ENCODE measurements around the gene JAZF1.

The JAZF1 gene

DNA sequence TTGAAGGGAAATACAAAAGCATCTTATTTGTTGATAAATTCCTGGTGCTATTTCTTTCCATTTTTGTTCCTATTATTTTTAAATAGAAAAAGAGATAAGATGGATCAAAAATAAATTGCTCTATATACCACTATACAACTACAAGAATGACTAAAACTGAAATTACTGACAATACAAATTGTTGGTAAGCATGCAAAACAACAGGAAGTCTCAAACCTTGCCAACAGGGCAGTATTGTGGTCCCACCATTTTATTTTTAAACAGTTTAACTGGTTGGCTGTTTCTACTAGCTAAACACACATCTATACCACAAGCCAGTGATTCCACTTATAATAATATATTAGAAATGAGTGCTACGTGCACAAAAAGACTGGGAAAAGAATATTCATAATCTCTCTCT, 213.0 kb downstream of the JAZF1 start:
- DNase-seq (ENCODE audit: low spot score) = no peak

DNA sequence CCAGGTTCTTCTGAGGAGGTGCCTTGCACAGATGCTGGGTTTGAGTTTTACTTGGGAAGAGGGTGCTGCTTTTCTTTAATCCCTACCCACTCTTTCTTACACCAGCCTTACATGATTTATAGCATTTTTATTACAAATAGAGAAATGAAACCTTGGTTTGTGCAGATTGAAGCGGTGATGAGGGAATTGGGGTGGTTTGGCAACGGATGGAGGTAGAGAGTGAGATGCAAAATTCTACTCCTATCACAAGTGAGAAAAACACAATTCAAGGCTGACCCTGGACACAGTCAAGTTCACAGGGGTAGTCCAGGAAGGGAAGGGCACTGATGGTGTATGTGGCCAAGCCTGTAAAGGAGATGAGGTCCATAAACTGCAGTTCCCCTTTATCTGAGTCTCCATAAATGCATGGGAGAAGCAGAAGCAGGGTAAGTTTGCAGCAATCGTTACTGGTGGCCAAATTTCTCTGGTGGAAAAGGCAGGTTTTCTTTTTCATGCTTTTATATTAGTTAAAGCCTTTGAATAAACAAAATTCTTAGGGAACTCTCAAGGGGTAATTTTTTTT, 214.3 kb downstream of the JAZF1 start:
- no peak for DNase-seq (ENCODE audit: low spot score)

DNA sequence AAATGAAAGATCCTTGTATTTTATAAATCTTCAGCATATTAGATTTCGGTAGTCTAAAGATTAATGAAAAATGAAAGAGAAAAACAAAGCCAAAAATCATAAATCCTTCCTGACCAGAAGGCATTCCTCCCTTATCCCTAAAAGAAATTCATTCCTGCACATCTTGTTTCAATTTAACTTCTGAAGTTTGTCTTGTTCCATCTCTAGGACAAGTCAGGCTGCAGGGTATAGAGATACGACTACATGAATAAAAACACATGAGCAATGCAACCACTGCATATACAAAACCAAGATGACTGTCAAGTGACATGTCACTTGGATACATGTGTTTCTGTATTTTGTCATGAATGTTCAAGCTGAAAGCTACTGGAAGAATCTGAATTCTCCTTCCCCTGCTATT, 214.9 kb downstream of the JAZF1 start:
- no peak for DNase-seq (ENCODE audit: low spot score)

DNA sequence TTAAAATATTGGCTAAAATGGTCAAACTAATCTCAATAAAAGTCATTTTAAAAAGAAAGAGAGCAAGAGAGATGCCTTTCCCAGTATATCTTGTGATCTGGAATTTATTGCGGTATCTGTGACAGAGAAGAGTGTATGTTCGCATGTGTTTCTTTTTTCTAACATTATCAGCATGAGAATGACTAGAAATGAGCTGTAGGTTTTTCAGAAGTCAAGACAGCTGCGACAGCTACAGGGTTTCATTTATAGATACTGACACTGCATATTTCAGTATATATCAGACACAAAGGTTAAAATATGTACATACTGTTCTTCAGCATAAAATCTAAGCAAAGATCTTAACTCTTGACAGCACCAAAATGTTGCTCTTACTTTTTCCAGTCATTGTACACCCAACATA, 215.8 kb downstream of the JAZF1 start:
- no peak for DNase-seq (ENCODE audit: low spot score)

DNA sequence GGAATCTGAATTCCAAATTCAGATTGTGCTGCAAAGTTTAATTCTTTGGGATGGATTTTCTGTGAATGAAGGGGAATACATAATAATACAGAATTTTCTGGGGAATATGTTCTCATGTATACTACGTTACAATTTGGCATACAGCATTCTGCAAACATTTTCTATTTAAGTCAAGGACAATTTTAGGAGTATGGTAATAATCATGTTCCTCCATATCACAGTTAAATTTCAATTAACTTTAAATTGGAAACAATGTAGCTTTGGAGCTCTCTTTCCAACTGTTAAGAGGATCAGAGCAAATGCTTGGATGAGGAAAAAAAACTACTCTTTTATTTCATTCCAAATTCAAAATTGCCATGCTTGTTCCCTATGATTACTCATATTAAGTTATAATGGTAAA, 217.5 kb downstream of the JAZF1 start:
- DNase-seq (ENCODE audit: low spot score) = no peak

DNA sequence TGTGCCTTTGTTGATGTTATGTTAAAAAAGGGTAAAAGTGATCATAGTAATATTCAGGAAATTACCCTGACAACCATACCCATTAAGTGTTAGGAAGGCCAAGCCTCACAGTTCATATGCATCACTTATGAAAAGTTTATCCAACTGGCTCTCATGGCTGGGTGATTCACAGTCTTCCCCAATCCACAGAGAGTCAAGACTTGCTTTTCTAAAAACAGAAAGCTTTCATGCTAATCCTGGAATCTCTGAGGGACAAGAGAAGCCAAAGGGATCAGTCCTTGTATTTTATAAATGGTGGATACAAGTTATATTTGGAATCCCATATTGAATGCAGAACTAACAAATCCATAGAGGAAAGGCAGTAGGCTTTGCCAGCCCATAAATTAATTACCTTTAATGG, 218.3 kb downstream of the JAZF1 start:
- no peak for DNase-seq (ENCODE audit: low spot score)

DNA sequence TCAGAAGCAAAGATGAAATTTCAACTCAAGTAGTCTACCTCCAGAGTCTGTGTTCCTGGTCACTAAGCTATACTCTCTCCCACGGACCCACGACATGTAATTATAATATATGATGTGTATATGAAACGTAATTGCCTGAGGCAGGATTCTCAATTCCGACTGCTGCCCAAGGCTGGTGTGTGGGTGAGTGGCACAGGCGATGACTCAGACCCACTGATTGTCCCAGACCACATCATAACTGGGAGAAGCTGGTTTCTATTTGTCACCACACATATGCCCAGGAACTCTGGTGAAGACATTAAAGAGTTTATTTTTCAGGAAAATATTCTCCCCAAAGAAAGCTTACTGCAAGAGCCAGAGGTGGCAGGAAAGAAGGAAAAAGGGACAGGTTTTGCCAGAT, 219.3 kb downstream of the JAZF1 start:
- no peak for DNase-seq (ENCODE audit: low spot score)

DNA sequence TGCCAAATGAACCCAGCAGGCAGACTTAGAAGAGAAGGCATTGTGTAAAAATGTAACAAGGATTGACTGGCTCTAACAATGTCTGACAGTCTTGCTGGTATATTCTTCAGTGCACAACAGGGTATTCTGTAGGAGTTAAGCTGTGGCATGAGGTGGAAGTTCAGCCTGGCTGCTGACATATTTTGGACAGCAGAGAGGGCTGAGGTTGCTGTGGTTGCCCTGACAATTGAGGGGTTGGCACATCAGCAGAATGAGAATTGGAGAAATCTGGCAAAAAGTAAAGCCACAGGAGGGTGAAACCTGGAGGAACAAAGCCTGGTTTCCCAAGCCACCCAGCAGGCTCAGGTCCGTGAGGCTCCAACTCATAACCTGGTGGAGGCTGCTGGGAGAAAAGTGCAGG, 220.2 kb downstream of the JAZF1 start:
- no peak for DNase-seq (ENCODE audit: low spot score)

DNA sequence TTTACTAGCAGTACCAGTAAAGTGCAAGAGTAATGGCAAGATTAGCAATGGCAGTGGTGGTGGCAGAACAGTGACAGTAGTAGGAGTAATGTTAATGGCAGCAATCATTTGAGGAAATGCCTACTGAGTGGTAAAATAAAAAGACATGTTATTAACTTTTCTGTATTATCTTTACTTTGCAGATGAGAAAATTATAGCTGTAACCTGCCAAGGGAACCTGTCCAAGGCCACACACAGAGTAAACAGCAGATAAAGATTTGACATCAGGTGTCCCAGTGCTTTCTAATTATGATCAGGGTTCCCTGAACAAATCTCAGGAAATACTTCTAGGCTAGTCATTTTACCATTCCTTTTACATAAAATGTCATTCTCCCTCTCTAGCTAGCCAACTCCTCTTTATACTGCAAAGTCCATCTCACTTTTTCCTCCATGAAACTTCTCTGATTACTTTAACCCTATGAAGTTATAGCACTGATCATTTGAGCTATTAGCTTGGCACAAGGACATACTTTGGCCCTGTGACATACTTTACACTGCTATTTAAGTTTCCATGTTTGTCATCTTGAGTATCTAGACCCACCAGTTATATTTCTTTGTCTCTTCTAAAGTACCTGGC, 221.6 kb downstream of the JAZF1 start:
- no peak for DNase-seq (ENCODE audit: low spot score)

DNA sequence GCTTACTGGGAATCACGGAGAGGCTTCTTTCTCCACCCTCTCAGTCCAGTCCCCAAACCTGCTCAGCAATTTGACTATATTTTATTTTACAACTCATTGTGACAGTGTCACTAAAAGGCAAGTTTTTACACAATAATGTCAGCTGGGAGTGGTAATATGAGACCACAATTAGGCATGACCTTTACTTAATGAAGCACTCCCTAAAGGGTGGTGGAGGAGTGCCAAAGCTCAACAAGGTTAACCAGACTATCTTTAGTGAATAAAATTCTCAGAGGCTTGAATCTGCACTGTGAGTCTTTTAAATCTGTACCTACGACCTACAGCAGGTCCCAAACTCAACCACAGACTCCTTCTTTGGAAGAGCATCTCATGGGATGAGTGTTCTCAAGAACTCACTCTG, 225.0 kb downstream of the JAZF1 start:
- no peak for DNase-seq (ENCODE audit: low spot score)

DNA sequence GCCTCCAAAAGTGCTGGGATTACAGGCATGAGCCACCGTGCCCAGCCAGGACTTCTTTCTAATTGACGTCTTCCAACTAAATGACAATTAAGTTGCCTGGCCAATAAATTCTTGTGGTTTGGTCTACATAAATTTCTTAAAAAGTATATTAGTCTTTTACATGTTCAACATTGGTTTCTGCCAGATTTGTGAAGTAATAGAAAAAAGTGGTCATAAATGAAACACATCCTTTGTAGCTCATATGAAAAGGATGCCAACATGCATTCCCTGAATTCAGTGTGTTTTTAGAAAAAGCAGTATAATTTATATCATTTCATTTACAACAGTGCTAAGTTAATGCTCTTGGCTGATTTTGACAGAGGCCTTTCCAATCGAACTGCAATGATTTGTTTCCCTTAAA, 225.6 kb downstream of the JAZF1 start:
- DNase-seq (ENCODE audit: low spot score) = no peak

DNA sequence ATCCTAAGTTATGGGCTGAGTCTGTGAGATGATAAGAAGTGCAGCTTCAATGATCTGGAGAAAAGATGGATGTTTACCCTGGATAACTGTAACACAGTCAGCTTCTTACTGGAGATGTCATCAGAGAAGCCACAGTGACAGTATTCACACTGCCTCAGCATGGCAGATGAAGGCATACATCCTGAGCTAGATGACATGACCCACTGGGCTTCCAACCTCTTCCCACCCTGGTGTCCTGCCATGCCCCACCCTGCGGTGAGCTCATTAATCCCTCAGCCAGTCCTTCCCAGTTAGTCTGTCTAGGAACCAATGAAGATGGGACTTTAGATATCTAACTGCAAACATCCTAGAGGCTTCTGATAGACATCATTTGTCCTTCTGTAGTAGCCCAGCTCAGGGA, 226.8 kb downstream of the JAZF1 start:
- DNase-seq (ENCODE audit: low spot score) = no peak

DNA sequence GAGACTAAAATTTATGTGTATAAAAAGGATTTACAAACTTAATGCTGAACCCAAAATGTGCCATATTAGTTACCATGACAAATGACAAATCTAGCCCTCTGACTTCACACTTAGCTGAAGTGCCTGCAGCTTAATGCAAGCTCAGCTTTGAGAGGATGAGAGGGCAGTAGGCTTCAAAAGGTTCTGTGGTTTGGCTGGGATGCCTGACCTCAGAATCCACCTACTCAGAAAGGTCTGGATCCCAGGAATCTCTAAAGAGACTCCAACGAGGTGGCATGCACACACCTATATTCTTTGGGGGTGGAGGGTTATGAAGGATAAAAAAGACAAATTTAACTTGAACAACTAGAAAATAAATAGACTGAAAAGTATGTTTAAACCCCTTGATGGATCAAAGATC, 227.2 kb downstream of the JAZF1 start:
- no peak for DNase-seq (ENCODE audit: low spot score)

DNA sequence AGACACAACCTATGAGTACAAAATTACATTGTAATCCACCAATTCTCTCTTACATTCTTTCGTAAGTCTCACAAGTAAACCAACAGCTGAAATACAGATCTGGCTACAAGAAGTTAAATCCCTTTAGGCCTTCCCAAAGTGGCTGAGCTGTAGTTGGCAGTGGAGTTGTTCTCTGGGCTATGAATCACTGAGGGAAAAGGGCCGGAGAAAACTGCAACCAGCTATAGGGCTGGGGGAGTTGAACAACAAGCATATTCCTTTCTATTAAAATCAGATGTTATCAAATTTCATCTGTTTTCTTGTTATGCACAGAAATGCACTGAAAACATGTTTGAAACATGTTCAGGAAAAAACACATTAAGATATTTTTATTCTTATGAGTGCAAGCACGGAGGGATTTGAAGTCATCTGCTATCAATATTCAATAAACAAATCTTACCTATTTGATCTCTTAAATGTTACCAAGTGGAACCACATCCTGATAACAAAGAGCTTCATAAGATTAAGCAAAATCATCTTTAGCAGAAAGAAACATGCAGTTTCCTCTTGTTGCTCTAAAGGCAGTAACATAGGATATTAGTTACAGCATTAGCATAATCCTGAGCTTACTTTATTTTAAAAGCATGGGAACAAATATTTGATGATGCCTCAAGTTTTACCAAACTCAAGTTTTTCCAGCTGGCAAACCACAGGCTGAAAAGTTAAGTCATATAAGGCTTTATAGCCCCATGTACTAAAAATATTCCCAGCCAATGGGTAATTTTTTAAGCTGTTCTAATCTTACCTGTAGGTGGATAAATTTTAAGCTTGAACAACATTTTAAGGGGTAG, 227.9 kb downstream of the JAZF1 start:
- DNase-seq (ENCODE audit: low spot score) = no peak

DNA sequence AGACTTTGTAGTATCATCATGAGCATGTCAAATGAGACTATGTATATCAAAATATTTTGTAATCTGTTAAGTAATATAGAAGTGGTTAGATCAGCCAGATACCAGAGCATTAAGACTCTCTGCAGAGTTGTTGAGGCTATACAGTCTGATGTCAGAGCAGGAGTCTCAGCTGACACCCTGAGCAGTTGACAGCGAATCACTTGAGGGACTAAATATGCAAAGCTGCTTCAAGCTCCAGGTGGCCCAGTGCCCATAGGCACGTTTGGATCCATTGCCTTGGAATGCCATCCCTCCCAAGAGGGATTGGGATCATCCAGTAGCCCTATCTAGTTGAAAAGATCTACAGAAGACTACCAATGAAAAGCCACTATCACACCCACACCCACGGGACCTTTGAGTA, 230.5 kb downstream of the JAZF1 start:
- DNase-seq (ENCODE audit: low spot score) = no peak

DNA sequence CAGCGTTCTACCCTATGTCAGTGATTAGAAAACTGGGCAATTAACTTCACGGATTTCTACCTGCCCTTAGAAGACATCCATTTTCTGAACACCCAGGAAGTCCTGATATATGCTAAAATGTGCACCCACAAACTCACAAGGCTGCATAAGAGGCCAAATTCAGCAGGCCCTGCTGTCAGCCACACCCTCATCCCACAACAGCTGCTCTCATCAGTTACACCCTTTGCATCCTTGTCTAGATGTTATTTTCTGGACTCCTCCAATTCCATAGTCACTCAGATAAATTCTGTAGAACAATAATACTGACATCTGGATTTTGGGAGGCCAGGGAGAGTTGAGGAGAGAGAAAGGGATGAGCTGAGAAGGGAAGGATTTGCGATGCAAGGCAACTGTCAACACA, 231.7 kb downstream of the JAZF1 start:
- DNase-seq (ENCODE audit: low spot score) = no peak

DNA sequence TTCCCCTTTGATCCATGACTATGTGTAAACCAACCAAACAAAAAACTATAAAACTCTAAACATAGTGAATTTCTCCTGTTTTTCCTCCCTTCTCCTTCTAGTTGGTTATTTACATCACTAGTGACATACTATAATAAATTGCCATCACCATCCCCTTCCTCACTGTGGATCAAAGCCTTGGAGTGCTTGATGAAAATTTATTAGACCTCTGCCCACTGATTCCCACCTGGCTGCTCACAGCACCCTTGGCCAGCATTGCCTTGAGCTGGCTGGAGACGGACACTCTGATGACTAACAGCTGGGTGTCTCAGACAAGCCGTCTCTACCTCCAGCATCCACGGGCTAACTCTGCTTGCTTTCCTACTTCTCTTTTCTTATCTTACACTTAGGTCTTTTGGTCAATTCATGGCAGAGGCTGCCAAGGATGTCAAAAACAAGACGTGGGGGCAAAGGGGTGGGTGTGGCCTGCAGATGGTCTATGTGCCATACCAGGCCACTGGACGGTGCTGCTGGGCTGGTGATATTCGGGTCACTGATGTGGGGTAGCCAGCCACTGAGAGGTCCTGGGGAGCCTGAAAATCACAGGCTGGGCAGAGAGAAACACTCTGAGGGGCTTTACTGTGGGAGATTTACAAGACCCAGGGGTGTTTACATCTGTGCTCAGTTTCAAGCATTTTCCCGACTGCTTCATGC, 232.9 kb downstream of the JAZF1 start:
- DNase-seq (ENCODE audit: low spot score) = no peak

DNA sequence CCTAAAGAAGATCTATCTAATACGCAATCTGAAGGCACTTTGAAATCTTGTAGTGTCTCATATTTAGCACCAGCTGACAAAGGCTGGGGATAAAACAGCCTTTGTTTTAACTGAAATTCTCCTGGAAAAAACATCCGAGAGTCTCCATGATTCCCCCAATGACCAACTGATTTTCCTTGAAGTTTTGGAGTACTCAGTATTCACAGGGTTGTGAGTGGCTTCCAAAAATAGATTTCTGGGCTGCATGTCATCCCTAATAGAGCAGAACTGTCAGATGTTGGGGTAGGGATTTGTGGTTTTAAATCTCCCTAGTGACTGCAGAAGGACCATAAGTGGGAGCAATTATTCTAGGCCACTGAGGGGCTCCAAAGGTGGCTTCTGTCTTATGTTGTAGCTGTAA, 234.2 kb downstream of the JAZF1 start:
- no peak for DNase-seq (ENCODE audit: low spot score)

DNA sequence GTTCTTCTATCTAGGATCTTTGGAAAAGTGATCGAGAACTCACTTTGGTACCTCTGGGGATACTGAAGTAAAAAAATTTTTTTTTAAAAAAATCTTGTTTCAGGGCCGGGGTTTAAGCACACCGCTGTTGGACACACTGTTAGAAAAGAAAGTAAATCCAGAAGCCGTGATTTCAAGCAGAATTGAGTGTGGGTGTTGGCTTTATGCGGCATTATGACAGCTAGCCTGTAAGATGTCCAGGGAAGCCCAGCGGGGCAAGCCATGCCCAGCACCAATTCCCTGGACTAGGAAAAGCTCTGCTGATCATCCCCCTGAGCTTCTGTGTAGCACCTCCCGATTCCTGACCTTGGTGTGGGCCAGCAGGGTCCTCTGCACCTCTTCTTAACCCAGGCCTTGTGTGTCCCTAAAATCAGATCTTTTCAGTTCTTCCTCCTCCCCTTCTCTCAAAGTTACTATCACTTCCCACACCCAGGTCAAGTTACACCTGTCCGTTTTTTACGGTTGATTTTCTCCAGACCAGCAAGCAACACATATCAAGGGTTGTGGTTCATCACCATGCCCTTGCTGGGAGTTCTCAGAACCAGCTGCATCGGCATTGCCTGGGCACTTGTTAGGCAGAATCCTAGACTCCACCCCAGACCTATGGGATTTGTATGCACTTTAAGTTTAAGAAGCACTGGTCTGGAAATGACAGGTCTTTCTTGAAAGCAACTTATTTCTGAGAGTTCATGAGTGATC, 235.4 kb downstream of the JAZF1 start:
- DNase-seq (ENCODE audit: low spot score) = no peak

DNA sequence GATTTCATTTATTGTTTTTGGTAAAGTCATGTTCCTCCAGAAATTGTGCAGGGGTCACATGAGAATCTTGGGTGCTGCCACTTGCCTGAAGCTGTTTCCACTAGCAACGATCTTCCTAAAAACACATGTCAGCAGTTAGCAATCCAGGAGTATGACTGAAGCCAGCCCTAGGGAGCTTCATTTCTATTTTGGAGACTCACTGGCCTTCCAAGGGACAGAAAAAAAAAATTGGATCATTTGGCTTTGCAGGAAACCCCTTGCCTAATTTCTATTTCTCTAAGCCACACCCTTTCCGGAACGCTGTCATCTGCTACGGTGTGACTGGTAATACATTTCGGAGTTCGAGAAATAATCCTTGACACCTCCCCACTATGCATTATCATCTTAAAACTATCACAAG, 236.0 kb downstream of the JAZF1 start:
- no peak for DNase-seq (ENCODE audit: low spot score)

DNA sequence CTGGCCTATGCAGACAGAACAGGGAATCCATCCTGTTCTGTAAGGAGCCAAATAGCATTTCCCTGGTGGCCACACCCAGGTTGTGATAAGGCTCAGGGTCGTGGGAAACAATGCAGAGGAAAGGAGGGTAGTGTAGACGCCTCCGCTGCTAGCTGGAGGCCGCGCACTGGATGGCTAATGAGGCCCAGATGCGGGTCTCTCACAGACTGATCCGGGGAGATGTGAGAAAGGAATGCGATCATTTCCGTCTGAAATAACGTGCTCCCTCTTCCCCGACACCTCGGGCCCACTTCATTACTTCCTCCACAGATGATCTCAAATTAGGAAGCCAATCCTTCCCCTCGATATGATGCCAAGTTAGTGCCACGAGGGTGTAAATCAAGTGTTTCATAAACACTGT, 237.4 kb downstream of the JAZF1 start:
- DNase-seq (ENCODE audit: low spot score) = no peak

DNA sequence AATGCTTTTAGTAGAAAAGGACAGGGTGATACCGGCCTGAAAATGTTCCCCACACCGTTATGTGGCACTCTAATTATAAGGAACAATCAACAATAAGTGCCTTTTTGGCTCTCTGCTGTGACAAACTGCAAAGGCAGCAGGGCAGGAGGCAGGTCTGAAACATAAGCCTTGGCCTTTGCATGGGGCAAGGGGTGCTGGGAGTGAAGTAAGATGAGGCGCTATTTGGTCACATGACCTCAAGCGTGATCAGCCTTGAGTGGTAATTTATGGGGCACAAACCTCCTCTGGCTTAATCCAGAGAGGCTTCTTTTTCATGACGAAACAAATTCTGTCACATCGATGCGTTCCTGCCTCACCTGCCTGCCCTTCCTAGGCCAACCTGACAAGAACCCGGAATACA, 237.9 kb downstream of the JAZF1 start:
- DNase-seq (ENCODE audit: low spot score) = no peak

Data from HuH-7 (cell line).